ENCODE measurements around the gene SEMA7A. TPM values are rescaled to one million over a fixed set of nuclear protein-coding genes. Genes with fewer than 3 reads are reported as not detected.

Gene SEMA7A
- total and polyA plus RNA-seq, 2 of the 4 experiments (the other 2 are of a cell fraction): 30.5 to 87.3 TPM

GRCh38 chr15:74383286-74383685 is 50.5 kb downstream of the SEMA7A start:
- H3K23ac ChIP-seq (ENCODE audit: low read depth, low read length): no peak overlapping the region
- 0 out of 2 replicates have a peak overlapping the region, but pooled peaks have one; percentile 15 for H2AK5ac ChIP-seq (ENCODE audit: low read depth, low read length)
- H3K9ac ChIP-seq (ENCODE audit: low read depth, low read length): no peak overlapping the region
- H3K56ac ChIP-seq (ENCODE audit: extremely low read depth, insufficient read depth, low read length): no peak overlapping the region
- no peak for TF ChIP-seq SMC3 (IDR thresholded peaks at IDR 0.05; ENCODE audit: low read depth, low read length)
- no peak for TF ChIP-seq MAFK (IDR thresholded peaks at IDR 0.05; ENCODE audit: low read depth, low read length)
- no peak for TF ChIP-seq FOS (IDR thresholded peaks at IDR 0.05; ENCODE audit: low read depth, low read length)
- no peak for TF ChIP-seq MAZ (IDR thresholded peaks at IDR 0.05; ENCODE audit: borderline replicate concordance, low read depth, low read length)
- TF ChIP-seq NFE2L2 (IDR thresholded peaks at IDR 0.05; ENCODE audit: low read depth, low read length): no peak
- TF ChIP-seq CEBPB (IDR thresholded peaks at IDR 0.05; ENCODE audit: low read depth, low read length): no peak
- no peak for TF ChIP-seq CTCF (conservative IDR thresholded peaks at IDR 0.05; ENCODE audit: low read depth, low read length)
- no peak for TF ChIP-seq ELK1 (IDR thresholded peaks at IDR 0.05; ENCODE audit: borderline replicate concordance, low read depth, low read length)
- no peak for TF ChIP-seq POLR2A (IDR thresholded peaks at IDR 0.05; ENCODE audit: low read depth, low read length)
- no peak for TF ChIP-seq MXI1 (IDR thresholded peaks at IDR 0.05; ENCODE audit: borderline replicate concordance, low read depth, low read length)
- TF ChIP-seq RAD21 (IDR thresholded peaks at IDR 0.05; ENCODE audit: low read length): no peak
- no peak for TF ChIP-seq USF2 (IDR thresholded peaks at IDR 0.05; ENCODE audit: low read depth, low read length)
- TF ChIP-seq RFX5 (IDR thresholded peaks at IDR 0.05; ENCODE audit: low read depth, low read length): no peak
- no peak for TF ChIP-seq BHLHE40 (IDR thresholded peaks at IDR 0.05; ENCODE audit: low read depth, low read length)
- H3K9me3 ChIP-seq (ENCODE audit: control insufficient read depth, insufficient read depth, low read length): no peaks in the 10 kb centered on the region
- no peak overlapping the region; the same call in 1 of the 2 replicates for H4K91ac ChIP-seq (ENCODE audit: insufficient read depth, low read depth, low read length)
- WGBS, 2 experiments (ENCODE audit: extremely low coverage in 2 of 2, insufficient read length in 1 of 2): no CpG with 5 or more reads among the region's 4 CpGs
- no peaks in the 10 kb centered on the region for H3K27me3 ChIP-seq (ENCODE audit: control insufficient read depth, insufficient read depth, low read length)
- CTCF ChIA-PET: interaction anchor here (0.7 to 5.3 kb wide), 5 partner anchors 10 to 139 kb away, joined by 5 to 31 read pairs (median 11); no protein-coding TSS in a partner anchor
- peaks cover 8% of the 10 kb centered on the region; the same call in 1 of the 2 replicates for H3K9me1 ChIP-seq (ENCODE audit: insufficient read depth, low read length)
- no peak overlapping the region for H3K4me3 ChIP-seq (ENCODE audit: insufficient read depth, low read depth, low read length)
- H3K4ac ChIP-seq (ENCODE audit: low read depth, low read length): peak overlapping the region; percentile 39; the same call in 1 of the 2 replicates
- H3K79me1 ChIP-seq (ENCODE audit: low read depth in 1 of 2, low read length in 2 of 2): peaks cover 0 to 5% of the 10 kb centered on the region in 2 experiments; a peak in 1 of 4 replicates
- no peak overlapping the region for H2BK20ac ChIP-seq (ENCODE audit: low read depth, low read length)
- intact Hi-C loops (cut with micrococcal nuclease): loop anchor here (2.0 to 5.0 kb wide), 2 partner anchors 106 to 164 kb away; no protein-coding TSS in a partner anchor
- dilution Hi-C loops (cut with HindIII; ENCODE audit: low sequenced_read_pairs, unreplicated experiment): no loop called here
- no peak overlapping the region for H4K5ac ChIP-seq (ENCODE audit: low read depth, low read length)
- no peaks in the 10 kb centered on the region for H4K20me1 ChIP-seq (ENCODE audit: insufficient read depth, low read length)
- BruUV-seq (replicated peaks): no TSS peak
- H2BK5ac ChIP-seq (ENCODE audit: low read depth, low read length, poor library complexity, severe bottlenecking): no peak overlapping the region
- DNase-seq (no peak), ATAC-seq (ENCODE audit: low read depth) (no peak)
- peak overlapping the region; percentile 77 for H2AK9ac ChIP-seq (replicated peaks; ENCODE audit: low read depth, low read length, poor library complexity)
- H4K8ac ChIP-seq (ENCODE audit: low read depth in 2 of 2, low read length in 2 of 2): 0 out of 4 replicates have a peak overlapping the region, but pooled peaks of 1 of the 2 experiments have one; percentile 28
- H3K36me3 ChIP-seq (ENCODE audit: control insufficient read depth, insufficient read depth, low read length): no peaks in the 10 kb centered on the region
- no peak overlapping the region for H3K18ac ChIP-seq (ENCODE audit: low read depth, low read length)
- no peak overlapping the region for H3K27ac ChIP-seq (ENCODE audit: insufficient read depth, low read length)
- POLR2A ChIA-PET (ENCODE audit: unreplicated experiment): no interaction called here
- H3K4me1 ChIP-seq (ENCODE audit: control insufficient read depth, insufficient read depth, low read length): peaks cover 4% of the 10 kb centered on the region; the same call in 1 of the 2 replicates
- no peak overlapping the region for H3K4me2 ChIP-seq (ENCODE audit: low read depth, low read length)
- in situ Hi-C loops (cut with MboI; ENCODE audit: low sequenced_read_pairs): loop anchor here (5.0 kb wide), 1 partner anchor 54 kb away; no protein-coding TSS in a partner anchor
- H2BK120ac ChIP-seq (ENCODE audit: low read depth, low read length): no peak overlapping the region
- H2BK15ac ChIP-seq (ENCODE audit: low read depth, low read length): no peak overlapping the region
- H2AFZ ChIP-seq (replicated peaks; ENCODE audit: low read length, poor library complexity): no peak overlapping the region
- 0 out of 2 replicates have a peak overlapping the region, but pooled peaks have one; percentile 14 for H3K14ac ChIP-seq (replicated peaks; ENCODE audit: low read depth, low read length)
